HepG2 (cell line): Measurements from ENCODE around the gene B3GNT9. TPM values are rescaled to one million over a fixed set of nuclear protein-coding genes. Genes with fewer than 3 reads are reported as not detected.

Experiments used
- ATAC-seq: fragments of 200-7000 bp; cut with Tn5 transposase; 3 replicates; pipeline ENCODE4 v1.9.1; 2020; ENCODE audit warnings: mild to moderate bottlenecking, moderate library complexity
- BruUV-seq: library from RNA; stranded (reverse); fragments of 400-500 nt; replicated peaks from 2 replicates; lab custom pipeline; 2021; lab: Mats Ljungman, UMichigan
- CTCF ChIA-PET: fragments of 300-600 bp; formaldehyde crosslinking; extraction: SDS; loops from one replicate; lab custom pipeline; 2021; ENCODE audit warnings: low total read pairs, inconsistent platforms, low intra/inter-chr PET ratio; lab: Yijun Ruan, JAX
- POLR2A ChIA-PET: fragments of 350-600 bp; sonication (Branson Sonifier 250); formaldehyde crosslinking; loops from one replicate; lab custom pipeline; 2020; ENCODE audit warnings: antibody characterized with exemption, inconsistent platforms; lab: Yijun Ruan, JAX
- DNase-seq: peaks from one replicate; pipeline ENCODE4 v3.0.0-alpha.2; 2015; ENCODE audit warnings: low spot score
- FAIRE-seq: peaks from 3 replicates; lab custom pipeline; 2011; peaks lifted over from hg19 to GRCh38; lab: Jason Lieb, UNC
- H2AFZ ChIP-seq: one replicate; pipeline ENCODE4 v1.6.1; 2011; ENCODE audit warnings: low read length, inconsistent platforms
- H3K27ac ChIP-seq: fragments of 300-600 bp; 3 replicates; pipeline ENCODE4 v1.8.0; 2011; ENCODE audit warnings: mixed run types, mild to moderate bottlenecking, mixed read lengths, low read length, inconsistent platforms; ENCODE audit not compliant: insufficient read depth; ENCODE audit errors: extremely low read length
- H3K27me3 ChIP-seq, 2 experiments: fragments of 200-600 bp in 1 of 2; 2 replicates in 1 of 2; 3 replicates in 1 of 2; pipeline versions ENCODE4 v1.6.0 to v1.8.0; 2011; ENCODE audit warnings: low read length in 2 of 2, mild to moderate bottlenecking in 2 of 2, moderate library complexity in 2 of 2, inconsistent platforms in 1 of 2; ENCODE audit not compliant: insufficient read depth in 2 of 2, control insufficient read depth in 1 of 2
- H3K36me3 ChIP-seq, 2 experiments: fragments of 200-600 bp in 1 of 2; replicated peaks in 1 of 2; 2 replicates in 1 of 2; 3 replicates in 1 of 2; pipeline versions ENCODE4 v1.5.1 to v1.8.0; 2011; ENCODE audit warnings: low read length in 2 of 2, inconsistent platforms in 1 of 2; ENCODE audit not compliant: insufficient read depth in 2 of 2, control insufficient read depth in 1 of 2
- H3K4me1 ChIP-seq: 2 replicates; pipeline ENCODE4 v1.5.1; 2012; ENCODE audit warnings: low read length, inconsistent platforms; ENCODE audit not compliant: insufficient read depth
- H3K4me2 ChIP-seq: 2 replicates; pipeline ENCODE4 v1.6.0; 2011; ENCODE audit warnings: low read depth, low read length, inconsistent platforms
- H3K4me3 ChIP-seq, 3 experiments: fragments of 200-600 bp in 1 of 3; sonication (generic), shearing (Covaris generic) in 1 of 3; replicated peaks in 1 of 3; 2 replicates each; pipeline ENCODE4 v1.5.1; 2011 to 2016; ENCODE audit warnings: low read length in 3 of 3, inconsistent platforms in 2 of 3, low read depth in 2 of 3, mild to moderate bottlenecking in 2 of 3, control low read depth in 1 of 3, mixed read lengths in 1 of 3; ENCODE audit not compliant: insufficient read depth in 1 of 3
- H3K79me2 ChIP-seq: one replicate; pipeline ENCODE4 v1.6.1; 2011; ENCODE audit warnings: low read length, inconsistent platforms; ENCODE audit not compliant: insufficient read depth
- H3K9ac ChIP-seq: 2 replicates; pipeline ENCODE4 v1.6.0; 2011; ENCODE audit warnings: mild to moderate bottlenecking, low read depth, low read length, inconsistent platforms; ENCODE audit not compliant: insufficient read depth
- H3K9me3 ChIP-seq: 2 replicates; pipeline ENCODE4 v1.5.1; 2012; ENCODE audit warnings: mild to moderate bottlenecking, low read length
- H4K20me1 ChIP-seq: 2 replicates; pipeline ENCODE4 v1.6.0; 2011; ENCODE audit warnings: inconsistent platforms, mild to moderate bottlenecking, low read length, moderate library complexity; ENCODE audit not compliant: insufficient read depth
- CAMTA2 ChIP-seq: sonication (generic); formaldehyde crosslinking; IDR thresholded peaks from 2 replicates; pipeline ENCODE4 v1.4.0; 2020; ENCODE audit warnings: mild to moderate bottlenecking, missing genetic modification reagents, borderline replicate concordance
- KDM5B ChIP-seq: sonication (generic); formaldehyde crosslinking; IDR thresholded peaks from 2 replicates; pipeline ENCODE4 v1.4.0; 2020; ENCODE audit warnings: missing genetic modification reagents, mild to moderate bottlenecking, borderline replicate concordance
- MAFK ChIP-seq, 2 experiments: IDR thresholded peaks in 1 of 2; conservative IDR thresholded peaks in 1 of 2; 2 replicates each; pipeline ENCODE4 v1.6.1; 2011; ENCODE audit warnings: improper control_type of control experiment in 2 of 2, low read length in 2 of 2
- ZNF605 ChIP-seq: sonication (generic); formaldehyde crosslinking; IDR thresholded peaks from 2 replicates; pipeline ENCODE4 v1.8.0; 2022; ENCODE audit warnings: mild to moderate bottlenecking, missing genetic modification reagents
- WGBS: methylation state at CpG from one replicate; pipeline ENCODE4 v1.1.6; 2017; ENCODE audit warnings: low lambda C conversion rate; 5-methylcytosine and 5-hydroxymethylcytosine counted together
- in situ Hi-C: cut with HindIII; loops from 2 replicates; pipeline ENCODE4 v1.10.0; 2017; ENCODE audit warnings: low pct_unique_long_range_greater_than_20kb; ENCODE audit not compliant: extremely low pct_ligation_motif_present
- intact Hi-C: fragments of 100-400 bp; cut with micrococcal nuclease; formaldehyde crosslinking; loops from one replicate; pipeline ENCODE4 v1.10.0; 2022; ENCODE audit not compliant: unreplicated experiment
- polyA plus RNA-seq, 8 experiments: library from polyadenylated mRNA; depleted of rRNA in 3 of 8; stranded (reverse) in 7 of 8; unstranded in 1 of 8; fragments of >200 nt; fragmentation: Illumina TruSeq in 4 of 8; extraction: Trizol in 4 of 8; gene quantifications; 2 replicates each; pipeline versions ENCODE4 v1.2.1 to v1.2.3, GENCODE V29; 2011 to 2016; ENCODE audit warnings: low read depth in 4 of 8, missing spikeins in 1 of 8, mixed read lengths in 1 of 8; ENCODE audit not compliant: insufficient read depth in 1 of 8
- total RNA-seq, 5 experiments: library from RNA; depleted of rRNA; stranded (reverse); fragments of >200 nt; fragmentation: Illumina TruSeq; extraction: Trizol; gene quantifications; 2 replicates each; pipeline ENCODE4 v1.2.3, GENCODE V29; 2016; ENCODE audit warnings: low read depth in 1 of 5
- TF ChIP-seq, protein P1 (sequence below): sonication (generic); formaldehyde crosslinking; IDR thresholded peaks from 2 replicates; pipeline ENCODE4 v1.4.0; 2020; ENCODE audit warnings: missing genetic modification reagents
- TF ChIP-seq, protein P2 (sequence below): sonication (generic); formaldehyde crosslinking; IDR thresholded peaks from 2 replicates; pipeline ENCODE4 v1.4.0; 2020; ENCODE audit warnings: low read depth, missing genetic modification reagents

The B3GNT9 gene
- total and polyA plus RNA-seq, 2 of the 13 experiments (the other 11 are each of a cell fraction or from before 2014, with no cell fraction given) = 1.5 to 3.1 TPM

DNA sequence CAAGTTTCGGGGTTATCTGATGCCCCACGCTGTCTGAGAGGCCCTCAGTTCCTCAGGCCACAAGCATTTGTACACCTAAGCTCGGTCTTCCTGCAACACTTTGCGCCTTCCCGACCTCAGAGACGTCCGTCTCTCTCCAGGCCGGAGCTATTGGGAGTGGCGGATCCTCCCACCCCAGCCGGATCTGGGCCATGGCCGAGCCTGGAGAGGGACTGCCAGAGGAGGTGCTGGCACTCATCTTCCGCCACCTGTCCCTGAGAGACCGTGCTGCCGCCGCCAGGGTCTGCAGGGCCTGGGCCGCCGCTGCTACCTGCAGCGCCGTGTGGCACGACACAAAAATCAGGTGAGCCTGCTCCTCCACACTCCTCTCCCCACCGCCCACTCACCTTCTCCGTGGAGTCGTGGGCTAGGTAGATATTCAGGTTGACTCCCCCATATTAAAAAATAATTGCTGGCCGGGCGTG, 10.8 kb upstream of the B3GNT9 start:
- Histone ChIP-seq H3K4me2 (peak overlapping the region; percentile 94), H3K4me3 (peak overlapping the region in 1 of 3 experiments; percentile 93; a peak in 1 of 6 replicates), H2AFZ (no peak overlapping the region), H4K20me1 (no peaks in the 10 kb centered on the region), H3K9ac (peak overlapping the region; percentile 46; the same call in 1 of the 2 replicates), H3K27me3 (peaks cover 7 to 17% of the 10 kb centered on the region in 2 experiments), H3K79me2 (no peaks in the 10 kb centered on the region), H3K9me3 (no peaks in the 10 kb centered on the region), H3K36me3 (no peaks in the 10 kb centered on the region), H3K4me1 (peaks cover 51% of the 10 kb centered on the region), H3K27ac (no peak overlapping the region)
- 91% methylated on average over 22 of the region's 25 CpGs for WGBS
- ChIA-PET POLR2A (interaction anchor here (1.5 to 5.7 kb wide), 4 partner anchors 8 to 182 kb away, joined by 3 to 54 read pairs (median 14); partner anchors contain the start of genes B3GNT9 and NOL3), CTCF (no interaction called here)
- intact Hi-C loops = no loop called here
- no peak for FAIRE-seq
- ATAC-seq = no peak
- no peak for DNase-seq
- TF ChIP-seq CAMTA2 (CRISPR knock-in tag) (0 out of 2 replicates have a peak, but pooled peaks have one; percentile 29), MAFK (conservative IDR thresholded peaks at IDR 0.05 in 1 of 2, IDR thresholded peaks at IDR 0.05 in 1 of 2; ENCODE audit: low read length in 2 of 2) (no peak), ZNF605 (CRISPR knock-in tag) (no peak), KDM5B (CRISPR knock-in tag) (0 out of 2 replicates have a peak, but pooled peaks have one; percentile 8)
- TF ChIP-seq, protein P1, sequence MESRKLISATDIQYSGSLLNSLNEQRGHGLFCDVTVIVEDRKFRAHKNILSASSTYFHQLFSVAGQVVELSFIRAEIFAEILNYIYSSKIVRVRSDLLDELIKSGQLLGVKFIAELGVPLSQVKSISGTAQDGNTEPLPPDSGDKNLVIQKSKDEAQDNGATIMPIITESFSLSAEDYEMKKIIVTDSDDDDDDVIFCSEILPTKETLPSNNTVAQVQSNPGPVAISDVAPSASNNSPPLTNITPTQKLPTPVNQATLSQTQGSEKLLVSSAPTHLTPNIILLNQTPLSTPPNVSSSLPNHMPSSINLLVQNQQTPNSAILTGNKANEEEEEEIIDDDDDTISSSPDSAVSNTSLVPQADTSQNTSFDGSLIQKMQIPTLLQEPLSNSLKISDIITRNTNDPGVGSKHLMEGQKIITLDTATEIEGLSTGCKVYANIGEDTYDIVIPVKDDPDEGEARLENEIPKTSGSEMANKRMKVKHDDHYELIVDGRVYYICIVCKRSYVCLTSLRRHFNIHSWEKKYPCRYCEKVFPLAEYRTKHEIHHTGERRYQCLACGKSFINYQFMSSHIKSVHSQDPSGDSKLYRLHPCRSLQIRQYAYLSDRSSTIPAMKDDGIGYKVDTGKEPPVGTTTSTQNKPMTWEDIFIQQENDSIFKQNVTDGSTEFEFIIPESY = peak; percentile 64; the same call in 1 of the 2 replicates
- TF ChIP-seq, protein P2, sequence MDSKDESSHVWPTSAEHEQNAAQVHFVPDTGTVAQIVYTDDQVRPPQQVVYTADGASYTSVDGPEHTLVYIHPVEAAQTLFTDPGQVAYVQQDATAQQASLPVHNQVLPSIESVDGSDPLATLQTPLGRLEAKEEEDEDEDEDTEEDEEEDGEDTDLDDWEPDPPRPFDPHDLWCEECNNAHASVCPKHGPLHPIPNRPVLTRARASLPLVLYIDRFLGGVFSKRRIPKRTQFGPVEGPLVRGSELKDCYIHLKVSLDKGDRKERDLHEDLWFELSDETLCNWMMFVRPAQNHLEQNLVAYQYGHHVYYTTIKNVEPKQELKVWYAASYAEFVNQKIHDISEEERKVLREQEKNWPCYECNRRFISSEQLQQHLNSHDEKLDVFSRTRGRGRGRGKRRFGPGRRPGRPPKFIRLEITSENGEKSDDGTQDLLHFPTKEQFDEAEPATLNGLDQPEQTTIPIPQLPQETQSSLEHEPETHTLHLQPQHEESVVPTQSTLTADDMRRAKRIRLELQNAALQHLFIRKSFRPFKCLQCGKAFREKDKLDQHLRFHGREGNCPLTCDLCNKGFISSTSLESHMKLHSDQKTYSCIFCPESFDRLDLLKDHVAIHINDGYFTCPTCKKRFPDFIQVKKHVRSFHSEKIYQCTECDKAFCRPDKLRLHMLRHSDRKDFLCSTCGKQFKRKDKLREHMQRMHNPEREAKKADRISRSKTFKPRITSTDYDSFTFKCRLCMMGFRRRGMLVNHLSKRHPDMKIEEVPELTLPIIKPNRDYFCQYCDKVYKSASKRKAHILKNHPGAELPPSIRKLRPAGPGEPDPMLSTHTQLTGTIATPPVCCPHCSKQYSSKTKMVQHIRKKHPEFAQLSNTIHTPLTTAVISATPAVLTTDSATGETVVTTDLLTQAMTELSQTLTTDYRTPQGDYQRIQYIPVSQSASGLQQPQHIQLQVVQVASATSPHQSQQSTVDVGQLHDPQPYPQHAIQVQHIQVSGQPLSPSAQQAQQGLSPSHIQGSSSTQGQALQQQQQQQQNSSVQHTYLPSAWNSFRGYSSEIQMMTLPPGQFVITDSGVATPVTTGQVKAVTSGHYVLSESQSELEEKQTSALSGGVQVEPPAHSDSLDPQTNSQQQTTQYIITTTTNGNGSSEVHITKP = no peak
- BruUV-seq = no TSS peak
- in situ Hi-C loops = no loop called here
